Measurements from ENCODE around the gene HDDC2. TPM values are rescaled to one million over a fixed set of nuclear protein-coding genes. Genes with fewer than 3 reads are reported as not detected.

The HDDC2 gene
- total and polyA plus RNA-seq, 4 donors: 34.6 to 72.3 (median 58.5) TPM

GRCh38 chr6:125346201-125346925 lies 44.6 kb upstream of the HDDC2 start:
- TF ChIP-seq CTCF (IDR thresholded peaks at IDR 0.05; ENCODE audit: control extremely low read depth, extremely low read depth): no peak
- Histone ChIP-seq H3K9ac (ENCODE audit: insufficient read depth in 1 of 2, low read length in 2 of 2) (no peak overlapping the region), H3K27ac (ENCODE audit: low read depth in 1 of 2, low read length in 1 of 2) (peak overlapping the region; percentile 16 to 66), H3K27me3 (ENCODE audit: control insufficient read depth in 3 of 3, insufficient read depth in 3 of 3, low read length in 2 of 3) (peaks cover 0 to 13% (median 4%) of the 10 kb centered on the region in 3 donors), H3K9me3 (ENCODE audit: control insufficient read depth in 4 of 4, insufficient read depth in 3 of 4, low read length in 3 of 4) (no peaks in the 10 kb centered on the region), H3K4me1 (ENCODE audit: control insufficient read depth in 5 of 5, insufficient read depth in 5 of 5, low read length in 5 of 5) (no peaks in the 10 kb centered on the region), H3K36me3 (ENCODE audit: control insufficient read depth in 4 of 4, insufficient read depth in 4 of 4, low read length in 4 of 4) (no peaks in the 10 kb centered on the region), H3K4me3 (no peak overlapping the region)
- DNase-seq (peak in 1 of 3 donors; percentile 32), ATAC-seq (ENCODE audit: insufficient read depth, low FRiP score) (no peak)
- 39 to 49% methylated on average over 11 of the region's 11 CpGs for WGBS, 2 donors

DNA sequence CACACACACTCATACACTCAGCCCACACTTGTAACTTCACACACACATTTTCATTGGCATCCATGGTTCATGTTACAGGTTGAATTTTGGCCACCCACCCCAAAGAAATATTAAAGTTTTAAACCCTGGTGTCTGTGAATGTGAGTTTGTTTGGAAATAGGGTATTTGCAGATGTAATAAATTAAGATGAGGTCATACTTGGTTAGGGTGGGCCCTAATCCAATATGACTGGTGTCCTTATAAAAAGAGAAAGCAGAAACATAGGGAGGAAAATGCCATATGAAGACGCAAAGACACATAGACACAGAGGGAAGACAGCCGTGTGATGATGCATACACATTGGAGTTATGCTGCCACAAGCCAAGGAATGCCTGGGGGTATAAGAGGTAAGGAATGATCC lies 39.7 kb upstream of the HDDC2 start:
- peaks cover 0 to 9% (median 2%) of the 10 kb centered on the region in 5 donors for H3K4me1 ChIP-seq (ENCODE audit: control insufficient read depth in 5 of 5, insufficient read depth in 5 of 5, low read length in 5 of 5)
- TF ChIP-seq CTCF (IDR thresholded peaks at IDR 0.05; ENCODE audit: control extremely low read depth, extremely low read depth): no peak
- WGBS, 2 donors: 71 to 76% methylated on average over 2 of the region's 2 CpGs

GRCh38 chr6:125340991-125341390 lies 39.2 kb upstream of the HDDC2 start:
- Histone ChIP-seq H3K36me3 (ENCODE audit: control insufficient read depth in 4 of 4, insufficient read depth in 4 of 4, low read length in 4 of 4) (no peaks in the 10 kb centered on the region), H3K9me3 (ENCODE audit: control insufficient read depth in 4 of 4, insufficient read depth in 3 of 4, low read length in 3 of 4) (no peaks in the 10 kb centered on the region), H3K4me1 (ENCODE audit: control insufficient read depth in 5 of 5, insufficient read depth in 5 of 5, low read length in 5 of 5) (peaks cover 0 to 9% (median 2%) of the 10 kb centered on the region in 5 donors), H3K27me3 (ENCODE audit: control insufficient read depth in 3 of 3, insufficient read depth in 3 of 3, low read length in 2 of 3) (peaks cover 0 to 13% (median 3%) of the 10 kb centered on the region in 3 donors), H3K4me3 (no peak overlapping the region), H3K9ac (ENCODE audit: insufficient read depth in 1 of 2, low read length in 2 of 2) (no peak overlapping the region), H3K27ac (ENCODE audit: low read depth in 1 of 2, low read length in 1 of 2) (no peak overlapping the region)
- DNase-seq: no peak
- ATAC-seq (ENCODE audit: insufficient read depth, low FRiP score): no peak
- 89 to 97% methylated on average over 2 of the region's 2 CpGs for WGBS, 2 donors
- TF ChIP-seq CTCF (IDR thresholded peaks at IDR 0.05; ENCODE audit: control extremely low read depth, extremely low read depth): no peak

More for the DNA sequence above, 39.7 kb upstream of the HDDC2 start:
- H3K36me3 ChIP-seq (ENCODE audit: control insufficient read depth in 4 of 4, insufficient read depth in 4 of 4, low read length in 4 of 4): no peaks in the 10 kb centered on the region
- no peak overlapping the region for H3K4me3 ChIP-seq
- H3K27ac ChIP-seq (ENCODE audit: low read depth in 1 of 2, low read length in 1 of 2): no peak overlapping the region
- peaks cover 0 to 13% (median 4%) of the 10 kb centered on the region in 3 donors for H3K27me3 ChIP-seq (ENCODE audit: control insufficient read depth in 3 of 3, insufficient read depth in 3 of 3, low read length in 2 of 3)
- H3K9ac ChIP-seq (ENCODE audit: insufficient read depth in 1 of 2, low read length in 2 of 2): no peak overlapping the region
- no peaks in the 10 kb centered on the region for H3K9me3 ChIP-seq (ENCODE audit: control insufficient read depth in 4 of 4, insufficient read depth in 3 of 4, low read length in 3 of 4)
- no peak for ATAC-seq (ENCODE audit: insufficient read depth, low FRiP score)
- DNase-seq: no peak
